Activated naive CD4-positive, alpha-beta T cell treated with anti-CD3 and anti-CD28 coated beads, Interleukin-2, amount 50 U/mL, for 72 hours (primary cell): ENCODE data around the gene MOK. TPM values are rescaled to one million over a fixed set of nuclear protein-coding genes. Genes with fewer than 3 reads are reported as not detected.

ENCODE experiments used
- ATAC-seq, 2 donors: fragments of 150-1000 bp; cut with Tn5 transposase; 2 replicates each; pipeline ENCODE4 v1.10.0; 2021; ENCODE audit warnings: mild to moderate bottlenecking in 2 of 2, moderate library complexity in 2 of 2
- DNase-seq, 2 donors: peaks; one replicate each; pipeline ENCODE4 v3.0.0; 2021 to 2022; ENCODE audit warnings: low spot score in 2 of 2
- H3K27ac Mint-ChIP-seq, 2 donors: one replicate each; pipeline ENCODE4 v1.8.0; 2022; ENCODE audit warnings: mild to moderate bottlenecking in 2 of 2, mixed read lengths in 2 of 2
- H3K36me3 Mint-ChIP-seq, 2 donors: one replicate each; pipeline ENCODE4 v1.8.0; 2022; ENCODE audit warnings: mixed read lengths in 2 of 2
- H3K9me3 Mint-ChIP-seq, 2 donors: one replicate each; pipeline ENCODE4 v1.8.0; 2022; ENCODE audit warnings: mixed read lengths in 2 of 2
- total RNA-seq, 2 donors: library from RNA; stranded (reverse); gene quantifications; one replicate each; pipeline ENCODE4 v1.2.3, GENCODE V29; 2022

MOK gene
- total RNA-seq, 2 donors from 2014 or later: 4.4 to 9.1 TPM

DNA sequence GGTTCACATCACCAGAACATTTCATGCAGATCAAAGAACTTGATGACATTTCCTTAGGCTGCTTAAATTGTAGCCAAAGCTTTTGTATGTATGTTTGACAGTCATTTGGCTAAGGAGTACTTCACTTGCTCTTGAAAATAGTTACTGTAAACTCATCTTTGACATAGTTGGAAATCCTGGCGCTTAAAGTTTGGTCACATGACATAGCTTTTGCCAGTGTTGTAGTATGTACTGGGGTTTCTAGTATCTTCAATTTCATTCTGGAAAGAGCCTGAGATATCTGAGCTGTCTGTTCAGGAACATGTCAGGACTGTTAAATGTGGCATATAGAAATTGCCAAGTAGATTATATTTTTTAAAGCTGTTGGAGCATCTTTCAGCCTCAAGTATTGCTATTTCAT lies 109.5 kb downstream of the MOK start:
- Mint-ChIP-seq H3K36me3 (peaks cover 10 to 22% of the 10 kb centered on the region in 2 donors), H3K9me3 (no peaks in the 10 kb centered on the region), H3K27ac (no peak overlapping the region)
- no peak for ATAC-seq
- no peak for DNase-seq

DNA sequence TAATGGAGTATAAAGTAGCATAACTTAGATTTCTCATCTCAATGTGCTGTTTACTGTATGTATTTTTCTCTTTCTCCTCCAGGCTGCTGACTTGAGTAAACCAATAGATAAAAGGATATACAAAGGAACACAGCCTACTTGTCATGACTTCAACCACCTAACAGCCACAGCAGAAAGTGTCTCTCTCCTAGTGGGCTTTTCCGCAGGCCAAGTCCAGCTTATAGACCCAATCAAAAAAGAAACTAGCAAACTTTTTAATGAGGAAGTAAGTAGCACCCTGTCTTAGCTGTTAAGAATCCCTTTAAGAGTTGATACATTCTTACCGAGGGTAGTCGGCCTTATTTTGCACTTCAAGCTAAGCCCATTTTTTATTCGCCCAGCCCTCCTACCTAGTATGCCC lies 110.1 kb downstream of the MOK start:
- no peaks in the 10 kb centered on the region for H3K9me3 Mint-ChIP-seq
- DNase-seq (no peak), ATAC-seq (no peak)
- H3K36me3 Mint-ChIP-seq: peaks cover 9 to 19% of the 10 kb centered on the region in 2 donors
- no peak overlapping the region for H3K27ac Mint-ChIP-seq

DNA sequence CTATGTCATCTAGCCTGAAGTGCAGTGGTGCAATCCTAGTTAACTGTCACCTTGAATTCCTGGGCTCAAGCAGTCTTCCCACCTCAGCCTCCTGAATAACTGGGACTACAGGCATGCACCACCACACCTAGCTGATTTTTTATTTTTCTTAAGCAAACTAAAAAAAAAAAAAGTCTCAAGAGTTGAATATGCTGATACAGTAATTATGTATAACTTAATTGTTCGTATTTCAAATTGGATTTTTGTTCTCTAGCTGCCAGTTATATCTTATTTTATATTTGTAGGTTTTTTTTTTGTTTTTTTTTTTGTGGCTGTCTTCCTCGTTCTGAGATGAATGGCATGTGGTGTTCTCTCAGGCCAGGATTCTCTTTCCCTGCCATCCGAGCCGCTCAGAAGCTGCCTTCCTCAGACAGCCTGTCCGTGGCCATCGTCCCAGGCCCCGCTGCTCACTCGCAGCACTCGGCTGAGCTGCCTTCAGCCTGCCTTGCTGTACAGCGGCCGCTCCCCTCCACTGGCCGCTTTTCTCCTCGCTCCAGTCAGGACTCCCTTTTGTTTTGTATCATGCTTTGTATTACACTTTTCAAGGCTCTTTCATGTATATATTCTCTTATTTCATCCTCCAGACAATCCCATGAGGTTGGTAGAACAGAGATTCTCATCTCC lies 112.0 kb downstream of the MOK start:
- ATAC-seq: no peak
- Mint-ChIP-seq H3K27ac (peak overlapping the region in 1 of 2 donors; percentile 37), H3K36me3 (peaks cover 5% of the 10 kb centered on the region in 2 donors), H3K9me3 (no peaks in the 10 kb centered on the region)
- no peak for DNase-seq

DNA sequence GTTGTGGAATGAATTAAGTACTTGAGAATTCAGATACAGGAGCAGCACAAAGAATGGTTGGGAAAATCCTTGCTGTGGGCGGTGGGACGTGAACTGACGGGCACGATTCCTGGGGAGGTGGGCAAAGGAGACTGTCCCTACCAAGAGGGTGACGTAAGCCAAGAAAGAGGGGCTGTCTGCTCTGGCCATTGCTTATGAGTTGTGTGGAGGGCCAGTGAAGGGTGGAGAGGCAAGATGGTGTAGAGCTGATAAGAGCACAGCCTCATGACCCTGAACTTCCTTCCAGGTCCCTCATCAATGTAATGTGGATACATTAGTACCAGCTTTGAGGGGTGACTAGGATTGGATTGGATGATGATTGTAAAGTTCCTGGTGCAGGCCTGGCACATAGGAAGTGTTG lies 115.1 kb downstream of the MOK start:
- peak overlapping the region; percentile 12 to 75 for H3K27ac Mint-ChIP-seq
- ATAC-seq (no peak), DNase-seq (no peak)
- H3K9me3 Mint-ChIP-seq: no peaks in the 10 kb centered on the region
- no peaks in the 10 kb centered on the region for H3K36me3 Mint-ChIP-seq

DNA sequence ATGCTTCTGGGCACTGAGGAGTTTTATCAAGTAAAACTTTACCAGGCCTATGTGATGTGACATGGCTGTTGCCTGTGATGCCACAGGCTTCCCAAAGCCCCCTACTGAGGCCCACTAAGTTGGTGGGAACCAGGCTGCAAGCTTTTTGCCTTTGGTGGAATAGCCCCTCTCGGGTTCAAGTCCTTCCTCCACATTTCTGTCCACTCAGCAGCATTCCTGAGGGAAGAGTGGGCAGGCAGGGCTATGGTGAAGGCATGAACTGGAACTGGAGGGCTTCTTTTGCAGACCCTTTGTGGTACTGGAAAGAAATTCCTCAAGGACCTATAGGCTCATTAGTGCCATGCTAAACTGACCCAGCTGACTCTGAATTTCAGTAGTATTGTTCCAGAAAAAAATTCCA lies 116.8 kb downstream of the MOK start:
- no peaks in the 10 kb centered on the region for H3K9me3 Mint-ChIP-seq
- H3K27ac Mint-ChIP-seq: no peak overlapping the region
- H3K36me3 Mint-ChIP-seq: no peaks in the 10 kb centered on the region
- DNase-seq (no peak), ATAC-seq (no peak)

DNA sequence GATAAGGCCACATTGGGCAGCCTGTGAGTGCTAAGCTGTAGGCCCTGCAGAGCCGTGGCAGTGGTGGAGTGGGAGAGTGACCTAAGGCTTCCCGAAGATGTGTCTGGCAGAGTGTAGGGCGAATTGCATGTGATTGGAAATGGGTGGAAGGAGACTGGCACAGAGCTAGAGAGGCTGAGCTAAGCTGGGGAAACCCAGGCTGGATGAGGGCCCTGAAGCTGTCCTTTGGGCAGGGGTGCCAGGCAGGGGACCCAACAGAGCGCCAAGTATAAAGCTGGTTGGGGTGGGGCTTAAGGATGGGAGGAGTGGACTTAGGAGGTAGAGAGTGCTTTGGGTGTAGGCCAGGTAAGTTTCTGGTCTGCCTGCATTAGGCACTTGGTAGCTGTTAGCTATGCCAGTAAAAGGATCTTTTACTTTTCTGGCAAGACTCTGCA lies 117.4 kb downstream of the MOK start:
- ATAC-seq (no peak), DNase-seq (no peak)
- H3K9me3 Mint-ChIP-seq: no peaks in the 10 kb centered on the region
- no peaks in the 10 kb centered on the region for H3K36me3 Mint-ChIP-seq
- peak overlapping the region; percentile 35 to 70 for H3K27ac Mint-ChIP-seq

DNA sequence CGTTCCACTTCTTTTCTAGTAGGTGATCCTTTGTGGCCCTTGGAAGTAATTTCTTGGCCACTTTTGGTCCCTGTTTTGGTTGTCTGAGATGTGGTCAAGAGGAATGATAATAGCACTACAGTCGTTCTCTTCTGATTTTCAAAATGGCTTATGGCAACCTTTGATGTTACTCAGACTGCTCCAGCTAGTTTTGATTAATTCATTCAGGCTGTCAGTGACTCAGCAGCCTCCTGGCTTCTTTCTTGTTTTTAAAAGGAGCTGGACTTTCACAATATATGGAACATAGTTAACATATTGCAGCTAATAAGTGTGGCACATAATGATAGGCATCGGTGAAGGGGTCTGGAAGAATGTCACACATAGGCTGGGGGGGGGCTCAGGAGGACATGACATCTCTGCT lies 117.9 kb downstream of the MOK start:
- no peak for DNase-seq
- Mint-ChIP-seq H3K9me3 (no peaks in the 10 kb centered on the region), H3K36me3 (no peaks in the 10 kb centered on the region), H3K27ac (peak overlapping the region; percentile 35 to 78)
- ATAC-seq: peak in 1 of 2 donors; percentile 25

DNA sequence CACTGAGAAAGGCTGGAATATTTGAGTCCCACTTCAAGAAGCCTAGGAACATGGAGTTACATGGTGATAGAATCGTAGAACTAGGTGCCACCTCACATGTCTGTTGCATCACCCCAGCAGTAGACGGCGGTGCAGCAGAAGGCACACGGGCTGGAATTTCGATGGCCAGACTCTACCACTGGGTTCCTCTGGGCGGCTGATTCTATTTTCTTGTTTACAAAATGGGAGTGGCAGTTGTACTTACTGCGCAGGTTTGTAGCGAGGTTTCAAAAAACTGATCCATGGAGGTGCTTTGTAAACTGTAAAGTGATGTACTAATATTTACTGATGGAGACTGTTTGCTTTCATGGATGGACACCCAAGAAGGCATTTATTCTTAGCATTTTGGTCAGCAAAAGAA lies 119.6 kb downstream of the MOK start:
- H3K27ac Mint-ChIP-seq: peak overlapping the region; percentile 80 to 89

DNA sequence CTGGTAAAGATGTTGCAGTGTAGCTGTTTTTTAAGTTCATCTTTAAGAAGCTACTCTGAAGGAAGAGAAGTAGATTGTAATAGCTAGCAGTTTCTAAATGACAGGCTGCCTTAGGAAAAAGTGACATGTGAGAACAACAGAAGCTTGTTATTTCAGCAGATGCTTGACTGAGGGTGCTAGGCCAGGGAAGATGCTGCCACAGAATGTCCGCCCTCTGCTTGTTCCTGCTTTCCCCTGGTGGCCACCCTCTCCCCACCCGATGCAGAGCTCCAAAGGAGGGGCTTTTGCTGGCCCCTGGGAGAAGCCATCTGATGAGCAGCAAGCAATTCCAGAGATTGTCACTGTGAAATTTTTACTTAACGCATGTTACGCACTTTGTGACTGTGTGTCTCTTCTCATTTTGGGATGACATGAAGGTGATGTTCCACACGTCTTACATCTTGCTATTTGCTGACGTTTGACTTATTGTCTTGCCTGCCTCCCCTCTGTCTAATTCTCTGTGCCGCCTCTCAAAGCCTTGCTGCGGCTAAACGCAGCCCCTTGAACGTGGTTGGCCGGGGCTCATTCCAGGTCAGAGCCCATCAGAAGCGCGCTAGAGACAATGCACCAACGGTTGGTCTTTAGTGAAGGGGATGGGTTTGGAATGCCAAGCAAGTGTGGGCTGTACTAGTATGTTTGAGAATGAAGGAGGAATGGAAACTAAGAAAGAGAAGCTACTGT lies 120.5 kb downstream of the MOK start:
- H3K27ac Mint-ChIP-seq: peak overlapping the region; percentile 80 to 89
- H3K9me3 Mint-ChIP-seq: no peaks in the 10 kb centered on the region
- DNase-seq: peak in 1 of 2 donors; percentile 49
- peak; percentile 71 to 86 for ATAC-seq
- no peaks in the 10 kb centered on the region for H3K36me3 Mint-ChIP-seq

More for the DNA sequence above, 119.6 kb downstream of the MOK start:
- Mint-ChIP-seq H3K36me3 (no peaks in the 10 kb centered on the region), H3K9me3 (no peaks in the 10 kb centered on the region)
- no peak for ATAC-seq
- no peak for DNase-seq

DNA sequence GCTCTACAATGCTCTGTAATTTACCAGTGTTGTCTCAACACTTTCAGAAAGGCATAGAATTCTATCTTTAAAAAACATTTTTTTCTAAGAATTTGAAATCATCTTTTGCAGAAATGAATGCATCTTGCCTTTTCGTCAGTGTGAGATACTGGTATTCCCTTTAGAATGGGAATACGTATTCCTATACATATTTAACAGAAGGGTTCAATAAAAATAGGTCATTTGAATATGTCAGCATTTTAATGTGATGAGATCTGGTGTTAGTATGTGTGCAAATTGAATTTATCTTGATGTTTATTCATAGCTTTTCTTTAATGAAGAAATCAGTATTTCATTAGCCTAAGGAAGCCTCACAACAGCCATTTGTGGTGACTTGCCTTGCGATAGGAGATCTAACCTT lies 121.1 kb downstream of the MOK start:
- DNase-seq (no peak), ATAC-seq (no peak)
- no peaks in the 10 kb centered on the region for H3K9me3 Mint-ChIP-seq
- peak overlapping the region; percentile 80 to 89 for H3K27ac Mint-ChIP-seq
- H3K36me3 Mint-ChIP-seq: no peaks in the 10 kb centered on the region

DNA sequence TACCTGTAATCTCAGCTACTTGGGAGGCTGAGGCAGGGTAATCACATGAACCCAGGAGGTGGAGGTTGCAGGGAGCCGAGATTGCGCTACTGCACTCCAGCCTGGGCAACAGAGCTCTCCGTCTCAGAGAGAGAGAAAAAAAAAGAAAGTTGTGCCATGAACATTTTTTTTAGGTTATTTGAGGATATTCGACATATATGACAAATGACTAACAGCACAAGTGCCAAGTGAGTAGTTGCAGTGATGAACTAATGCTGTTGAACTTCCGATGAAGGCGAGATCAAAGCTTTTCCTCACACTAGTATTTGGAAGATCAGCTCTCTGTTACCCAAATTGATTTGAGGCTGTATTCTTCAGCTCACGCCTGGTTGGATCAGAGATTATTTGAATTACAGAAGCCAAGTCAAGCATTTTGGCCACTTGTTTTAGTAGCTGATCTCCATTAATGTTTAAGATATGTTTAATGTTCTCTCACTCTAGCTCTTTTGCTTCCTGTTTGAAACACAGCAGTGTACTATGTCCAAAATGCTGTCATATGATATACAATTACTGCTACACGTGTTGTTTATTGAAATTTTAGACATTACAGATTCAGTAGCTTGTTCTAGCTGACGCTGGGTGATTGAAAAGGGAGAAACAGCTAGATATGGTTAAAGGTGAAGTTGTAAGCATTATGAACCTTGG lies 121.9 kb downstream of the MOK start:
- no peaks in the 10 kb centered on the region for H3K9me3 Mint-ChIP-seq
- H3K36me3 Mint-ChIP-seq: no peaks in the 10 kb centered on the region
- H3K27ac Mint-ChIP-seq: peak overlapping the region; percentile 80 to 89
- DNase-seq (no peak), ATAC-seq (no peak)

DNA sequence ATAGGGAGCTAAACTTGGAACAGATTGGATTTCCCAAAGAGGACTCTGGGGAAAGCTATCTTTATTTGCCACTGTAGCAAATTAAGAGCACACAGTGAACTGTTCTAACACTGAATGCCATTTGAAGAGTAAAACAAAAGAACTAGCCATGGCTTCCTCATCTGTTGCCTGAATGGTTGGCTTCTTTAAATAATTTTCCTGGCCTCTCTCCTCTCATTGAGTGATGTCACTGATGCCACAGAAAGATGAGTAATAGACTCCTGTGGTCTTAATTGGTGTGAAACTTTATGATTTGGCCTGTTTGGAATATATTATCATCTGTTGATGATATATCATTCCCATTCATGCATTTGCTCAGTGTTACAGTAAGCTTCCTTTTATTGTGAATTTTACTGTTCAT lies 122.8 kb downstream of the MOK start:
- Mint-ChIP-seq H3K36me3 (peaks cover 0 to 1% of the 10 kb centered on the region in 2 donors), H3K9me3 (no peaks in the 10 kb centered on the region), H3K27ac (no peak overlapping the region)
- ATAC-seq (peak; percentile 76 to 88), DNase-seq (no peak)

DNA sequence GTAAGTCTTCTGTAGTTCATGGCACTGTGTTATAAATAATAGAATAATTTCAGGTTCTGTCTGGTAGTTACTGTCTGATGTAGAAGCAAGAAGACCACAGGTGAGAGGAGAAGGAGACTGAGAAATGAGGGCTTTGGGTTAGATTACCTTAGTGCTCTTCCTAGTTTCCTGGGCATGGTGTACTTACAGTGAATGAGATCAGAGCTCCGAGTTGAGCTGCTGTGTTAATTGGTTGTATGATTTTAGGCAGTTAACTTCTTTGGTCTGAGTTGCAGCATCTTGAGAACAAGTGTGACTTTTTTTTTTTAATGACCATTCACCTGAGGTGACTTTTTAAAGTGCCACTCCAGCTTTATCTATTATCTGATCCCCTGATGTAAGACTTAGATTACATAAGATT lies 123.8 kb downstream of the MOK start:
- Mint-ChIP-seq H3K27ac (peak overlapping the region; percentile 3 to 42), H3K9me3 (no peaks in the 10 kb centered on the region), H3K36me3 (peaks cover 0 to 11% of the 10 kb centered on the region in 2 donors)
- ATAC-seq (no peak), DNase-seq (no peak)

DNA sequence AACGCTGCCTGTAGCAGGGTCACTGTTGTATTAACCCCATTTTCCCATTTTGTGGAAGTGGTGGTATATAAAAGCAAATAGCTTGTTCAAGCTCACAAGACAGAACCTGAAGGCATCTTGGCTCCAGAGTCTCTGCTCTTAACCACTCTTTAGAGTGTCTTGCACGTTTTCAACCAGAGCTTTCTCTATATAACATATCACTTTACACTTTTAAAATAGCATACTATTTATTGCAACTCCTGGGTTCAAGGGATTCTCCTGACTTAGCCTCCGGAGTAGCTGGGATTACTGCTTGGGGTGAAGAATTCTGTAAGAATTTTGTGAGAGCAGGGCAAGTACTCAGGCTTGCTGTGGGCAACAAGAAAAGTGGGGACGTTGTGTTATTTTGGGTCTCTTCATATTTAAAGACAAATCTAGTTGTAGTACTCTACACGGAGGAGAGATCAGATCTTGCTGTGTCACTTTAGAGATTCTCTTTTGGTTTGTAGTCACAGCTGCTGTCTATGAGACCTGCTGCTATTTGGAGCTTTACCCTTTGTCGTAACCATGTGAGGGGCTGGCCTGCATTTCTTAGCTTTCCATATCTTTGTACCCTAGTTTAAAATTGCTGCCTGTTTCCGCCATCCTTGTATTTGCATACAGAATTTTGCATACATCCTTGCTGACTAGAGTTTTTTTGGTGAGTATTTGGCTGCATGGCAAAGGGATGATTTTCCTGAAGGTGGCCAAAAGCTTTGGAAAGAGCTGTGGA lies 124.5 kb downstream of the MOK start:
- Mint-ChIP-seq H3K9me3 (no peaks in the 10 kb centered on the region), H3K27ac (peak overlapping the region in 1 of 2 donors; percentile 42), H3K36me3 (peaks cover 0 to 17% of the 10 kb centered on the region in 2 donors)
- DNase-seq (no peak), ATAC-seq (no peak)
